Measurements from ENCODE around the gene SLC27A4.

Gene SLC27A4

DNA sequence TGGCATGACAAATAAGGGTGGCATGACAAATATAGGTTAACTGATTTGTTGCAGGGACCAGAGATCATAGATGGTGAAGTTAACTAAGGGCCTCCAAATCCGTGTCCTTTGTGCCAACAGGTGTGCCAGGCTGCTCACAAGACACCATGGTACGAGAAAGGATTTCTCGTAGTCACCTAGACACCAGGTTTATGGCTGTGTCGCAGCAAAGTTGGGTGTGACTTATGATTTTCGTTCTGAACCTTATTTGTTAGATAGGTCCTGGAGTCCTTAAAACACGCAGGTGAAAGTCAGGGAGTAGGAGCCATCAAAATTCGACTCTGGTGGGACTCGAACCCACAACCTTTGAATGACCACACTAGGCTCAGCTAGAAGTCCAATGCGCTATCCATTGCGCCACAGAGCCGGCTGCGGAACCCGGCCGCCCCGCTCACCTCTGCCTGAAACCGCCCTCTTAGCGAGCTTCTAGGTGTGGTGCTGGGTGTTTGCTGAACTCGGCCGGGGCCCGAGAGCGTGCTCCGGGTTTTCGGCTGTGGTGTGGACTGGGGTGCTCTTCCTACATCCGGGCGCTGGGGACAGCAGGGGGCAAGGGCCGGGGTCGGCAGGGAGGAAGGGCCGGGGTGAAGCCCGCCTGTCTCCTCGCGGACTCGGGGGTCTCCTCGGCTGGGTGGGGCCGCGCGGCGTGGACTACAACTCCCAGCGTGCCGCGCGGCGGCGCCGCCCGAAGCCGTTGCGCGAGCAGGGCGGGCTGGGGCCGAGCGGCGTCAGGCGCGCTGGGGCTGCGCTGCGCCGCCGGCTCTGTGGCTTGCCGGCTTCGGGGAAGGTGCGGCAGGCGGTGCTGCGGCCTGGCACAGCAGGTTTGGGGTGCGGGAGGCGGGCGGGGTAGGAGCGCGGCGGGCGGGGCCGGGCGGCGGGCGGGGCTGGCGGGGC is at the start of gene SLC27A4:
Gene SLC27A4, plus strand, starts transcription at position 767 of the 930 bp plus-strand sequence. CDS start 2,606 bp downstream, outside the sequence.
- peak; percentile 72 for DNase-seq (ENCODE audit: low read depth)

- DNase-seq (ENCODE audit: low read depth): no peak
These were observed 48.3 kb upstream of the SLC27A4 start for GRCh38 chr9:128292009-128292408.

- no peak for DNase-seq (ENCODE audit: low read depth)
These were observed 47.2 kb upstream of the SLC27A4 start for GRCh38 chr9:128293091-128293490.

- DNase-seq (ENCODE audit: low read depth): no peak
These were observed 46.2 kb upstream of the SLC27A4 start for GRCh38 chr9:128294142-128294541.

DNA sequence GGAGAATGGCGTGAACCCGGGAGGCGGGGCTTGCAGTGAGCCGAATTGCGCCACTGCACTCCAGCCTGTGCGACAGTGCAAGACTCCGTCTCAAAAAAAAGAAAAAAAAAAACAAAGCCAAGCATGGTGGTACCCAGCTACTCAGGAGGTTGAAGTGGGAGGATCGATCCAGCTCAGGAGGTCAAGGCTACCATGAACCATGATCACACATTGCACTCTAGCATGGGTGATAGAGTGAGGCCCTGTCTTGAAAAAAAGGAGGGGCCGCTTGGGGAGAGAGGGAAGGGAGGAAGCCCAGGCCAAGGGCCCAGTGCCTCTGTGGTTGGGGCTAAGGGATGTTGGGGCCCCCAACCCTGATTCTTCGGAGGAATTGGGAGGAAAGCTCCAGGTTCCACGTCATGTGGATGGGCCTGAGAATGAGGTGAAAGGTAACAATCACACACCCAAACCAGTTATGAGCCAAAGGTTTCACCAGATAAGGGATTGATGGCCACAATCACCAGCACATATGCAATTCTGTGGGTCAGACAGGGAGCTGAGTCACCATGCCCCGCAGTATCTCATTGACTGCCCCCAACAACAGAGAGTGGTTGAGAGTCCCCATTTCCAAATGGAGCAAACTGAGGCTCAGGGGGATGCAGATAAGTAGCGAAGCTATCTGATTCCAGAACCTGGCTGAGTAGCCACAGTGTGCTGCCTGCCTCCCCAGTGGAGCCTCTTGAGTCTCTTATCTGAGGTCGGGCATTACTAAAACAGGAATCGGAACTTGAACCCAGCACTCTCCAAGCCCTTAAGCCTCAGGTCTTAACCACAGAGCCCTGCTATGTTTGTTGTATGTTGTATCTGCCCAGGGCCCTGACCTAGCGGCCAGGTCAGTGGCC is 43.7 kb upstream of the SLC27A4 start:
- no peak for DNase-seq (ENCODE audit: low read depth)

DNA sequence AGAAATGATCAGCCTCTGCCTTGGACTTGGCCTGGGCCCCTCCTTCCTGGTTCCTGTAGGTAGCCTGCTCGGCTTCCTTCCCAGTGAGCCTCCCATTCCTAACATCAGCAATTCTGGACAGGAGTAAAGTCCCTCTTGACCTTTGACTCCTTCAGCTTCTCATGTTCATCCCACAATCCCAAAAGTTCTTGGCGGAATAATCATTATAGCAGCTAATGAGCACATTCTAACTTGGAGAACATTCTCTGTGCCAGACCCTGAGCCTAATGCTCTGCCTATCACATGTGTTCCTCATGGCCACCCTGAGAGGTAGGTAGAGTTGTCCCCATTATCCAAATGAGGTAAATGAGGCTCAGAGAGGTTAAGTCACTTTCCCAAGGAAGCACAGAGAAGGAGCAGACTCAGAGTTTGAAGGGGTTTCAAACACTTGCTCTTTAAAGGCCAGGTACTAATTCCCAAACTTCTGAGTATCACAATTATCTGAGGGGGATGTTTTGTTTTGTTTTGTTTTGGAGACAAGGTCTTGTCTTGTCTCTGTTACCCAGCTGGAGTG is 43.0 kb upstream of the SLC27A4 start:
- DNase-seq (ENCODE audit: low read depth): no peak

DNA sequence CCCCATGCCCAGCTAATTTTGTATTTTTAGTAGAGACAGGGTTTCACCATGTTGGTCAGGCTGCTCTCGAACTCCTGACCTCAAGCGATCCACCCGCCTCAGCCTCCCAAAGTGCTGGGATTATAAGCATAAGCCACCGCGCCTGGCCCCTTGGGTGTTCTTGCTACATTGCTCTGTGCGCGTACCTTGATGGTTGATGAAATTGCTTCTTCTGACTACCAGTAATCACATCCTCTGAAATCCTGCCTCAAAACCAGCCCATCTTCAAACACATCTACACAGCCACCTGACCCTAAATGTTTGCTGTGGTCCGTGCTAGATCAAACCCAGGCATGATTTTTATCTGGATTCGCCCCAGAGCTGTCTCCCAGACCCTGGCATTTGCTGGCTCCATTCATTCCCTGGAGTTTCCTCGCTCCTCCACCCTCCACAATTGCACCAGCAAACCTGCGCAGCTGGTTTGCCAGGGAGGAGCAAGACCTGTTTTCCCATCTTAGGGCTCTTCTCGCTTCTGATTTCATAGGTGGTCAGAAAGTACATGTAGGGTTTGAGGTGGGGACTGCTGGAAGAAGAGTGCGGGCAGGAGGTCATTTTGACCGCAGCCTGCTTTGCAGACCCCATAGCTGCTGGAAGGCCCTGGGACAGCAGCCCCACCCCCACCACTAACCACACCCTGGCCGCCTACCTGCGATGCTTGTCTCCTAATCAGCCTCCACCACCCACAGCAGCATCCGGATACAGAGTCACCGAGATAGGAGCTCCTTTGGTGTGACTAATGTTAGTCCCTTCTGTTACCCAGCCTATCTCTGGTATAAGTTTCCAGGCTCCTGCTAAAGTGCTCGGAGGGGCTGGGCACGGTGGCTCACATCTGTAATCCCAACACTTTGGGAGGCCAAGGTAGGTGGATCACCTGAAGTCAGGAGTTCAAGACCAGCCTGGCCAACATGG is 41.5 kb upstream of the SLC27A4 start:
- DNase-seq (ENCODE audit: low read depth): no peak

DNA sequence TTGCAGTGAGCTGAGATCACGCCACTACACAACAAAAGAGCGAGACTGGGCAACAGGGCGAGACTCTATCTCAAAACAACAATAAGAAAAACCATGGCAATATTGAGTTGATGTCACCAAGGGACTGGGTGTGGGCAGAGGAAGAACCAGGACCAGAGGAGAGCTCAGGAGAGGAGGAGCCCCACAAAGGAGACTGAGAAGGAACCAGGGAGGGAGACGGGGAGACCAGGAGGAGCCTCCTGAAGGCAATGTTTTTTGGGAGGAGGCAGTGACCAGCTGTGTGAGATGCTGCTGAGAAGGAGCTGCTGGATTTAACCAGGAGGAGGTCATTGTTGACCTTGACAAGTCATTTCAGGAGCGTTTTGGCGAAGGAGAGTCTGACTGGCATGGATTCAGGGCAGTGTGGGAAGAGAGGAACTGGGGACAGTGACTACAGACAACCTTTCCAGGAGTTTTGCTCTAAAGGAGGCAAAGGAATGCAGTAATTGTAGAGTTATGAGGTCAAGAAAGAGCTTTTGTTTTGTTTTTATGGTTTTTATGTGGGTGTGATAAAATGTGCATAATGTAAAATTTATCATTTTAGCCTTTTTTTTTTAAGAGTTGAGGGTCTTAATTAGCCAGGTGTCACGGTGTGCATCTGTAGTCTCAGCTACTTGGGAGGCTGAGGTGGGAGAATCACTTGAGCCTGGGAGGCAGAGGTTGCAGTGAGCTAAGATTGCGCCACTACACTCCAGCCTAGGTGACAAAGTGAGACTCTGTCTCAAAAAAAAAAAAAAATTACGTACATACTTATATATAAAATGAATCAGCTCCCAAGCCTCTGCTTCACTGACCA is 36.0 kb upstream of the SLC27A4 start:
- no peak for DNase-seq (ENCODE audit: low read depth)

GRCh38 chr9:128304971-128305288 is 35.4 kb upstream of the SLC27A4 start:
- DNase-seq (ENCODE audit: low read depth): no peak

DNA sequence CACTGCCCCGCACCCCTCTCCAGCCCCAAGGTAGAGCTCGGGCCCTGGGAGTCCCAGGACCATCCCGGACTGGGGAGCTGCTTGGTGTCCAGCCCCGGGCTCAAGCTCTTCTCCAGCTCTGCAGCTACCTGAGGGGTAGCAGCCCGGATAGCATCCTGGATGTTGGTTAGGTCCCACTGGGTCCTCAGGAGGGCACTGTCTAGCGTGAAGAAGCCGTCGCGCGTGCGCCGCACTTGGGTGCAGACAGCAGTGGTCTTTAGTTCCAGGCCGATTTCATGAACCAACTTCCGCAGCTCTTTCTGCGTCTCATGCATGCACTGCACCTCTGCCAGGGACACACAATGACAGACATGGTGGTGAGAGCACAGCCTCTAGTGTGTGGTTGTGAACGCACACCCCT is 30.8 kb upstream of the SLC27A4 start:
- DNase-seq (ENCODE audit: low read depth): no peak

DNA sequence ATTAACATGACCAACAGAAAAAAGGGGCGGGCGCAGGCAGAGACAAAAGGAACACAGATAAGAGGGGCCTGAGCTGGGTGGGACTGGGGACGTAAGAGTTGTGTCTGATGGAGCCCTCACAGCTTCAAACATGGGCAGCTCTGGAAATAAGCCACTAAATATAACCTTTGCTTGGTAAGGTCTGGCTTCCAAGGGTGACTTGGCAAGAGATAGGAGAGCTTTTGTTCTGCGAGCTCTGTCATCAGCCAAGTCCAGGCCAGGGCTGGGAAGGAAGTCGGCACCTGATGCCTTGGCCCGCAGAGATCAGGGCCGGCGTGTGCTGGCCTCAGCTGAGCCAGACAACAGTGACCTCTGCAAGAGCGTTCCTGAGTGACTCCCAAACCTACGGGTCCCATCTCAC is 29.9 kb upstream of the SLC27A4 start:
- no peak for DNase-seq (ENCODE audit: low read depth)

- no peak for DNase-seq (ENCODE audit: low read depth)
These were observed 25.6 kb upstream of the SLC27A4 start for GRCh38 chr9:128314697-128315096.

DNA sequence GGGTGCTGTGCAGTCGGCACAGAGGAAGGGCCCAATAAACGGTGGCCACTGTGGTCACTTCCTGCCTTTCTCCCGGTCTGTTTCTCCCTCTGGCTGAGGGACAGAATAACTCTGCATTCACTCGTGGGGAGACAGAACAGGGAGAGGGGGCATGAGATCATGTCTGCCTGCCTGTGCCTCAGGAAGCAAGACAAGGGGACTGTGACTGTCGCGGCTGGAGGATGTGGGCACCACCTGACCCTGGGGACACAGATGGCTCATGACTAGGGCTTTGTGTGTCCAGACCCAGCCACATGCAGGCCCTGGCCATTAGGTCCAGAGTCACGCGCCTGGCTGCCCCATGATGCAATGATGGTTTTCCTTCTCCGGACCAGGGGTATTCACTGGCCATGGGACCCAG is 23.9 kb upstream of the SLC27A4 start:
- no peak for DNase-seq (ENCODE audit: low read depth)

DNA sequence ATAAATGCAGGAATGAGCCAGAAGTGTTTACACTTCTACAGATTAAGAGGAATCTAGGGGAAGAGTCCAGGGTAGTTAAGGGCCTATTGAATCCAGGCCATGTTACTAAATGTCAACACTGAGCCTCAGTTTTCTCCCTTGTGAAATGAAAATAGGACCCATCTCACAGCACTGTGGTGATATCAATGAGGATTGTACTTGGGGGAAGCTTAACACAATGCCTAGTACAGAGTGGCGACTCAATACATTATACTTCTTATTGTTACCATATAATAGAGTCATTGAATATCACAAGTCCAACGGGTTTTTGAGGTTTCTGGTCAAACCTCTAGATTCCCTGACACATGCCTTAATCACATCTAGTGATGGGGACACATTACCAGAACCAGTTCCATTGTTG is 22.7 kb upstream of the SLC27A4 start:
- no peak for DNase-seq (ENCODE audit: low read depth)

DNA sequence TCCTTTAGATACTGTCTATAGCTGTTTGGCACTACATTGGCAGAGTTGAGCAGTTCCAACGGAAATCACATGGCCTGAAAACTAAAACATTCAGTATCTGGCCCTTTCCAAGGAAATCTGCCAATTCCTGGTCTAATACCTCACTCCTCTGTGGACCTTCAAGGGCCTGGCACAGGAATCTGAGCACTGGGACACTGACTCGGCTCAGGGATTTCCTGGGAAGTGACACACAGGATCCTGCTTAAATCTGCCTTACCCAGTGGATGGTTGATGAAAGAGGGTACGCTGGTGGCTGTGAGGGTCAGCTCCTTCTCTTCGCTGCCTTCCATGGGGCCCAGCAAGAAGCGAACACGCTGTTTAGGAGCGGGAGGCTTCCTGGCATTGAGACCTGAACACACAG is 19.0 kb upstream of the SLC27A4 start:
- no peak for DNase-seq (ENCODE audit: low read depth)

DNA sequence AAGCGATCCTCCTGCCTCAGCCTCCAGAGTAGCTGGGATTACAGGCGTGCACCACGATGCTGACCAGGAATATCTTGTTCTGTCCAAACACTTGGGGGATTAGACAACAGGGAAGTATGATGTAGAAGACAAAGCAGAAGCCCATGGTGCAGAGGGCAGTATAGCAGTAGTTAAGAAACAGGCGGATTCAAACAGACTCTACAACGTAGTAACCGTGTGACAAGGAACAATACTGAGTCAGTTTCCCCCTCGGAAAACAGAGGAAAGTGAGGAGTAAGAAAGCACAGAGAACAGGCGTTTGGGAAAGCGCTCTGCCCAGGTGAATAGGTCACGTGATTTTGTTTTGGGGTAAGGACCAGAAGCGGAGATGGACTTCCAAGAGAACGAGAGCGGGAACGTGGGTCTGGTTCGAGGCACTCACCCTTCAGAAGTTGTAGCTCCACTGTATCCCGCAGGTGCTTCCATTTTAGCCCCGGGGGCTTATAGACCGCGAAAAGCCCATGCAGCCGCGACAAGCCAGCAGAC is 18.4 kb upstream of the SLC27A4 start:
- DNase-seq (ENCODE audit: low read depth): no peak

GRCh38 chr9:128322404-128323211 is 17.7 kb upstream of the SLC27A4 start, which contains the start of the genes COQ4 and TRUB2:
Gene COQ4 (plus strand): TSS chr9:128322839. CDS start chr9:128322859, 20 bp downstream.
Gene TRUB2 (minus strand): TSS chr9:128322447. CDS start chr9:128322408, 39 bp downstream.
- DNase-seq (ENCODE audit: low read depth): peak; percentile 88

DNA sequence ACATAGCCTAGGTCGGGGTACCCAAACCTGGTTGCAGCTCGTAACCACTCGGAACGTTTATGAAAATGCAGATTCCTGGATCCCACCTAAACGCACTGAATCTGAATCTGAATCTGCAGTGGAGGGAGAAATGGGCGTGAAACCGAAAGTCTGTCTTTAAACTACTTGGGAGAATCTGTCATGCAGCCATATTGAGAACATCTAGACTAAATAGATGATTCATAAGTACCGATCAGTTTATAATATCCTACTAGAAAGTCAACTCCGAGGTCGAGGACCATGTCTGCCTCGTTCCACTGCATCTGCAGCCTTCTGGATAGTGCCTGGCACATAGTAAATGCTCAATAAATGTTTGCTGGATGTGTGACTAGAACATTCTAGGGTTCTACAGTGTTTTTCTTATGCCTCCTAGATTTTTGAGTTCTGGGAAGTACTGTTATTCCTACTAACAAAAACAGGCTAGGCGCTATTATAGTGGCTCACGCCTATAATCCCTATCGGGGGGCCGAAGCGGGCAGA is 17.1 kb upstream of the SLC27A4 start:
- no peak for DNase-seq (ENCODE audit: low read depth)

GRCh38 chr9:128323791-128324190 is 16.5 kb upstream of the SLC27A4 start:
- DNase-seq (ENCODE audit: low read depth): no peak

Measured in activated T-helper 9 cell treated with anti-CD3 and anti-CD28 coated beads, Interleukin-2, amount 50 U/mL, for 16 hours (primary cell).